ENCODE results near the gene ANO6. TPM values are rescaled to one million over a fixed set of nuclear protein-coding genes. Genes with fewer than 3 reads are reported as not detected.

Gene ANO6
- total and polyA plus RNA-seq, 8 donors, result 4.0 to 34.0 (median 17.7) TPM

DNA sequence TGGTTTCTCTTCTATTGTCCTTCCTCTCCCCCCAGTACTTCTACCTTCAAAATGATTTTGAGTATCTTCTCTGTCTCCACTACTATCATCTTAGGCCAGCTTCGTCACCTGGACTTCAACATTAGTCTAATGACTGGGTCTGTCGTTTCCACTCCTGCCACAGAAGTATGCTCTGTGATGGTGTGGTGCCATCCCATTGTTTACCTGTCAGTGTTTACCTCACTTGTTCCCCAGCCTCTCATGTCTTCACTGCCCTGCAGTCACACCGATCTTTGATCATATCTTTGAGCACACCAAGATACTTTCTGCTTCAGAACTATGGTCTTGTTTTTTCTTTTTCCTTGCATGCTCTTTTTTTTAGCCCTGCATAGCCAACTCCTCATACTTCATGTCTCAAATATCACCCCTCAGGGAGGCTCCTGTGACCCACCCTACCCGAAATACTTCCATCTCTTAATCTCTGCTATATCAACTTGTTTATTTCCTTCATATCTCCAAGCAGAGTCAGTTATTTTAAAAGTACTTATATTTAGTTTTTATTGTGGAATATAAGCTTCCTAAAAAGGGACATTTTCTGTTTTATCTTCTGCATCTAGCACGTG is 60.4 kb downstream of the ANO6 start:
- intact Hi-C loops (cut with DNase I), result no loop called here
- Histone ChIP-seq H3K9me3 (no peaks in the 10 kb centered on the region), H3K27ac (no peak overlapping the region), H3K4me3 (no peak overlapping the region), H3K27me3 (no peaks in the 10 kb centered on the region), H3K36me3 (no peaks in the 10 kb centered on the region), H3K4me1 (no peaks in the 10 kb centered on the region)
- DNase-seq, result no peak
- TF ChIP-seq, protein P1, sequence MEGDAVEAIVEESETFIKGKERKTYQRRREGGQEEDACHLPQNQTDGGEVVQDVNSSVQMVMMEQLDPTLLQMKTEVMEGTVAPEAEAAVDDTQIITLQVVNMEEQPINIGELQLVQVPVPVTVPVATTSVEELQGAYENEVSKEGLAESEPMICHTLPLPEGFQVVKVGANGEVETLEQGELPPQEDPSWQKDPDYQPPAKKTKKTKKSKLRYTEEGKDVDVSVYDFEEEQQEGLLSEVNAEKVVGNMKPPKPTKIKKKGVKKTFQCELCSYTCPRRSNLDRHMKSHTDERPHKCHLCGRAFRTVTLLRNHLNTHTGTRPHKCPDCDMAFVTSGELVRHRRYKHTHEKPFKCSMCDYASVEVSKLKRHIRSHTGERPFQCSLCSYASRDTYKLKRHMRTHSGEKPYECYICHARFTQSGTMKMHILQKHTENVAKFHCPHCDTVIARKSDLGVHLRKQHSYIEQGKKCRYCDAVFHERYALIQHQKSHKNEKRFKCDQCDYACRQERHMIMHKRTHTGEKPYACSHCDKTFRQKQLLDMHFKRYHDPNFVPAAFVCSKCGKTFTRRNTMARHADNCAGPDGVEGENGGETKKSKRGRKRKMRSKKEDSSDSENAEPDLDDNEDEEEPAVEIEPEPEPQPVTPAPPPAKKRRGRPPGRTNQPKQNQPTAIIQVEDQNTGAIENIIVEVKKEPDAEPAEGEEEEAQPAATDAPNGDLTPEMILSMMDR (IDR thresholded peaks at IDR 0.05), result no peak
- no peak for FAIRE-seq
- ATAC-seq, result no peak
- WGBS, 2 donors, result 82 to 84% methylated on average over 5 of the region's 5 CpGs

DNA sequence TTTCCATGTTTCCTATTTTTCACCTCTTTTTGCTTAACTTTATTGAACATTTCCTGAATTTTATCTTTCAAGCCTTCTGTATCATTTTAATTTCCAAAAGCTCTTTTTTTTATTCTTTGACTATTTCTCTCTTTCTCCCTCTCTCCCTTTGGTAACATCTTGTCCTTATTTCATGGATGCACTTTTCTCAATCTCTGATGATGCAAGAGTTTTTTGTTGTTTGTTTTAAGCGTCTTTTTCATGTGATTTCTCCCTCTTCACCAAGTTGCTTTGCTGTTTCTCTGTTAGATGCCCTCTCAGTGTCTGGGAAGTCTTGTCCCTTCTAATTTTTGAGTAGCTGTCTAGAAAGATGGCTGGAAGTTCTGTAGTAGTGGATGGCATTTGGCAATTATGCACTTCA is 62.6 kb downstream of the ANO6 start:
- DNase-seq (no peak), FAIRE-seq (no peak), ATAC-seq (no peak)
- Histone ChIP-seq H3K36me3 (no peaks in the 10 kb centered on the region), H3K4me3 (no peak overlapping the region), H3K27me3 (no peaks in the 10 kb centered on the region), H3K4me1 (no peaks in the 10 kb centered on the region), H3K9me3 (no peaks in the 10 kb centered on the region), H3K27ac (no peak overlapping the region)
- intact Hi-C loops (cut with DNase I), result no loop called here
- WGBS, 2 donors, result 50 to 75% methylated on average over 1 of the region's 1 CpG
- TF ChIP-seq, protein P1 (IDR thresholded peaks at IDR 0.05), result no peak

DNA sequence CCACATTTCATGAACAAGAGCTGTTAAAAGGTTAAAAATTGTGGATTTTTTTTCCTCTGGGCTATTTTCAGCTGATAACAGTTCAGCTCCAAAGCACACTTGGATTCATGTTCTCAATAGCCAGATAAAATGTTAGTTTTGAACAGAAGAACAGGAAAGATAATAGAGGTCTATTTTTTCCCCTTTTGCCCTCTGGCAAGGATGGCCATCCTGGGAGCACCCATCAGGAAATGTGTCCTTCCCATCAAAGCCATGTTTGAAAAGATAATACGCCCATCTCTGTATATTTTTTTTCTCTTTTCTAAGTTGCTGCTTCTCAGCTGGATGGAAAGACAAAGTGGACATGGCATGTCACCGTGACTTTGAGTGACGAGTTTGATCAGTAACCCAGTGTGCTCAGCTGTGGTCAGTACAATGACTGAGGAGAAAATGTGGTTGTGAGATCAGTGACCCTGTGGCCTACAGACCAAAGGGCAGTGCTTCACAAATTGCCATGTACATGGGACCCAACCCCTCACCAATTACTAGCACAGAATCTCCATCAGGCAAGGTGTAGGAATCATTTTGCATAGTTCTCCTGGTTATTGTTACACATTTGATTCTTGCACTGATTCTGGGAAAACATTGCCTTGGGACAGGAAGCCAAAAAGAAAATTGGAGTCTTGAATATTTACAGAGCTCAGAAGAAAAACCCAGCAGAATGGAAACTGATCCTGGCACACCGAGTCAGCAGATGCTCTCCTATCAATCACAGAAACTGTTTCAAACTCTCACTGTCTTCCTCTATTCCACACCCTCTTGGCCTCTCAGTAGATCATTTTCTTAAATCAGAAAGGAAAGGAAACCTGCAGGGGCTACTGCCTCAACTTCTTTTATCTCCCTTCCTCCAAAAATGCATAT is 64.3 kb downstream of the ANO6 start:
- no peak for FAIRE-seq
- intact Hi-C loops (cut with DNase I), result no loop called here
- Histone ChIP-seq H3K4me3 (no peak overlapping the region), H3K4me1 (peaks cover 0 to 4% (median 0%) of the 10 kb centered on the region in 3 donors), H3K27me3 (no peaks in the 10 kb centered on the region), H3K27ac (no peak overlapping the region), H3K36me3 (no peaks in the 10 kb centered on the region), H3K9me3 (no peaks in the 10 kb centered on the region)
- DNase-seq, result no peak
- WGBS, 2 donors, result 77 to 87% methylated on average over 4 of the region's 4 CpGs
- TF ChIP-seq, protein P1 (IDR thresholded peaks at IDR 0.05), result no peak
- no peak for ATAC-seq

DNA sequence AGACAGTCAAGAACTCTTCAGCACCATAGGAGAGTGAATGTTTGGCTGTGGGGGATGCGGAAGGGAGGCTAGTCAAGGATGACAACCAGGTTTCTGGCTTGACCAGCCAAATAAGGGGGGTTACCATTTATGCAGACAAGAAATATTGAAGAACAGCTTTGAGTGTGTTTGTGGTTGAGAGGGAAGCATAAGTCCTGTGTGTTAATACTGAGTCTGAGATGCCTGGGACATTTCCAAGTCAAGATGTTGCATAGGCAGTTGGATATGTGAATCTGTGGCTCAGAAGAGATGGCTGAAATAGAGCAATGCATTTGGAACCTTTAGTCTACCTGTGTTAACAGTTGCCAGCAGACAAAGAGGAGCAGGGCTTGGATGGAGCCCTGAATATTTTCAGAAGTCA is 66.1 kb downstream of the ANO6 start:
- 95 to 99% methylated on average over 1 of the region's 1 CpG for WGBS, 2 donors
- ATAC-seq (no peak), DNase-seq (no peak), FAIRE-seq (no peak)
- H3K36me3 ChIP-seq, result no peaks in the 10 kb centered on the region
- H3K27ac ChIP-seq, result no peak overlapping the region
- intact Hi-C loops (cut with DNase I), result no loop called here
- no peaks in the 10 kb centered on the region for H3K27me3 ChIP-seq
- TF ChIP-seq, protein P1 (IDR thresholded peaks at IDR 0.05), result no peak
- no peak overlapping the region for H3K4me3 ChIP-seq
- H3K4me1 ChIP-seq, result peaks cover 0 to 4% (median 0%) of the 10 kb centered on the region in 3 donors
- no peaks in the 10 kb centered on the region for H3K9me3 ChIP-seq

DNA sequence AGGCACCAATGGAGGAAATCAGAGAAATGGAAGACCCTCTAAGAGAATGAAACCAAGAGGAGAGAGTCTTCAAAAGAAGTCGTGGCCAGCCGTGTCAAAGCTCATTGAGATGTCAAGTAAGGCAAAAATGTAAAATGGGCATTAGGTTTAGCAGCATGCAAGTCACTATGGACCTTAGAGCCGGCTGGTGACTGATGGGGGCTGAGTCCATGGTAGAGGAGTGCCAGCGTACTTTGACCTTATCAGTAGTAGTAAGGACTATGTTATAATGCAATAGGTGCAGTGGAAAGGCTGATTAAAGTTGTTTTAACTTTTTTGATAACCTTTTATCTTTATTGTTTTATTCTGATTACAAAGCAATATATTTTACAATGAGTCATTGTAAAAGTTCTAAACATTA is 66.5 kb downstream of the ANO6 start:
- DNase-seq (no peak), ATAC-seq (no peak), FAIRE-seq (no peak)
- WGBS, 2 donors, result 78 to 80% methylated on average over 4 of the region's 4 CpGs
- Histone ChIP-seq H3K4me3 (no peak overlapping the region), H3K4me1 (peaks cover 0 to 4% (median 0%) of the 10 kb centered on the region in 3 donors), H3K27ac (no peak overlapping the region), H3K9me3 (no peaks in the 10 kb centered on the region), H3K36me3 (no peaks in the 10 kb centered on the region), H3K27me3 (no peaks in the 10 kb centered on the region)
- intact Hi-C loops (cut with DNase I), result no loop called here
- TF ChIP-seq, protein P1 (IDR thresholded peaks at IDR 0.05), result no peak
